GM19351 (cell line): Measurements from ENCODE around the gene RXRB.
"Not testable (repeated sequence)": the region's sequence is repeated elsewhere in the genome, so short reads cannot be mapped to it uniquely, and the experiment has no call there.

Experiments used
- ATAC-seq: cut with Tn5 transposase; IDR thresholded peaks from one replicate; pipeline ENCODE4 v1.9.1; 2021; ENCODE audit warnings: mild to moderate bottlenecking, moderate library complexity; ENCODE audit not compliant: unreplicated experiment

The RXRB gene

GRCh38 chr6:33164665-33165373 lies 35.6 kb downstream of the RXRB start:
- ATAC-seq = no peak

DNA sequence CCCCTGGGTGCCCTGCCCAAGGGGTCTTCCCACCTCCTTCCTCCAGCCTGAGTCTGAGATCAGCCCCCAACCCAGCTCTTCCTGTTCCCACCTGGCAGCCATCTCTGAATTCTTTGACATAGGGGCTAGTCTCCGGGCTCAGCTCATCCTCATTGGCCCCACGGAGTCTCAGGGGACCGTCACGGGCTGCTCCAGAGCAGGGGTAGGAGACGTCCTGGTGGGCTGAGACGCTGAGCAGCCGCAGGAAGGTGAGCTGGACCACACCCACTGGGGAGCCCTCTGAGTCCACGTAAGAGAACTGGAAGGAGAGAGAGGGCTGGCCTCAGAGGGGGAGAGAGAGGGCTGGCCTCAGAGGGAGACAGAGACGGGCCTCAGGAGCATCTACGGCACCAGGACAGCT lies 36.3 kb downstream of the RXRB start:
- ATAC-seq = no peak

DNA sequence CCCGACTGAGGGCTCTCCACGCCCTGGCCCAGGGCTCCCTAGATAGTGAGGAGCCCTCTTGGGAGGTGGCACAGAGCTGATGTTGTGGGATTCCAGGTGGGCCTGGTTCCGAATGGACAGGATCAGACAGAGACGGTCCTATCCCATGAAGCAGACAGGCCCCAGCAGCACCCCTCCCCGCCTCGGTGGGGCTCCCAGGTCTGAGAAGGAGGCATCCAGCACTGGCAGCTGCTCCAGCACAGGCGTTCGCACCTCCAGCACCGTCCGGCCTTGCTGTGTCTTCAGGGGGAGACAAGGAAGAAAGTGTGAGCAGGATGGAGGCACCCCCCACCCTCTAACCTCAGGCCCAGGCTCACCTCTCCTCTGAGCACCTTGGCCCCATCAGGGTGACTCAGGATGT lies 36.9 kb downstream of the RXRB start:
- no peak for ATAC-seq

DNA sequence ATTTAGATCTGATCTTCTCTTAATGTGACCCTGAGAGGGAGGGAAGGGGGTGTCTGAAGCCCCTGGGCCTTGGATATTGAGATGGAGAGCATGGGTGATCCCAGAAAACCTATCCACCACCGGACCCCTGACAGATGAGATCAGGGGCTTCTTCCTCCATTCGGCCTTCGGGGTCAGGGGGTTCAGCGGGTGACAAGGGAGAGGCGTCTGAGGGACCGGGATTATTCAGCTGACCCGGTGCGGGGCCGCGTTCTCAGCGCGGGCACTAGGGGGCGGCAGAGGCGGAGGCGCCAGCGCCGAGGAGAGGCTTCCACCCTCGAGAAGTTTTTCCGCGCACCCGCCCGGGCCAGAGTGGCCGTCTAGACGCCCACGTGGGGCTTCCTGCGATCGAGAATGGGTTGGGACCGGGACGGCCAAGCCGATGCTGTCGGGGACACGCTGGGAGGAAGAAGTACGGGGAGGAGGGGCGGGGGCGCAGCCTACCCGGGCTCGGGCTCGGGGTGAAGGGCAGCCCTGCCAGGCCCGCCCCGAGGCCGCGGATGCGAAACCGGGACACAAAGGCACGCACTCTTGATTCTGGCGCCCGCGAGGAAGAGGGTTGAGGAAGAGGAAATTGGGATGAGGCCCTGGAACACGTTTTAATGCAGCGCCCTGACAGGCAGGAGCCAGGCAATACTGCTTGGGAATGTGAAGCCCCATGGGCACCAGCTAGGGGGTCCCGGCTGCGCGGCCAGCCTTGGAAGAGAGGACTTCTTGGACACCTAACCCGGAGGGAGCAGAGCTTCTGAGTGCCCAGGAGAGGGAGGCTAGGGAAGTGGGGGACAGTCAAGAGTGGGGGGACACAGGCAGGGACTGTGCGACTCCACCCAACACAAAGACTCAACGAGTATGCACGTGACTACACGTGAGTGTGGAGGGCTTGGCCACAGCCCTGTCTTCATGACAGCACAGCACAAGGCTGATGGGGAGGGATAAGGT lies 38.8 kb downstream of the RXRB start:
- no peak for ATAC-seq

- no peak for ATAC-seq
Measured at GRCh38 chr6:33160728-33161344, 39.6 kb downstream of the RXRB start.

GRCh38 chr6:33160096-33160495 lies 40.4 kb downstream of the RXRB start:
- no peak for ATAC-seq

GRCh38 chr6:33156964-33157363 lies 43.5 kb downstream of the RXRB start:
- ATAC-seq = no peak

- ATAC-seq = no peak
Measured at GRCh38 chr6:33156561-33156960, 43.9 kb downstream of the RXRB start.

DNA sequence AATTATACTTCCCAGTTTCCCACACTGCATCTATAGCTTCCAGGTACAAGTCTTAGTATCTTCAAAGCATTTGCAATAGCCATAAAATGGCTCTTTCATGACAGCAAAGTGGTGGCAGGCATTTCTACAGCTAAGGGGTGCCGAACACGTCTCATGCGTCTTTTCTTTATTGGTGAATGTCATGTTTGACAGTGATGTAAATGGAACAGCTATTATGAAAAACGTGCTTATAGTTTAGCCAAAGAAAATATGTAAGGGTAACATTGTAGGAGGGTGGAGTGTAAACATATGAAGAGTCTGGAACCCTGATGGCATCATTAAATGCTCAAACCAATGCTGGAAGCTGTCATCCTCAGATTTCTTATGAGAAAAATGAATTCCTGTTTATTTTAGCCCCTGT lies 46.1 kb downstream of the RXRB start:
- no peak for ATAC-seq

DNA sequence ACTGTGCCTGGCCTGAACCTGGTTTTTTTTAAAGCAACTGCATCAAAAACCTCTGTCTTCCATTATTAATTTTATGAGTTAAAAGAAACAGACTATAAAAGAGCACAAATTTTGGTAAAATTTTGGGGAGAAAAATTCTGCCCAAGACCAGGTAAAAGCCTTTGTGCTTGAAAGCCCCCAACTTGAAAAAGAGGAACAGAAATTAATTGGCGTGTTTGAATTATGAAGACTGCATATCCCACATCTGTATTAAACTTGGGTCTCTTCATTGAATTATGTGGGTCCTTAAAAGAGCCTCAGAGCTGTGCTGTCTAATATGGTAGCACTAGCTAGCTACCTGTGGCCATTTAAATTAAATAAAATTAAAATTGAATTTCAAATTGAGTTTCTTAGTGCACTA lies 49.4 kb downstream of the RXRB start:
- no peak for ATAC-seq

GRCh38 chr6:33150560-33150959 lies 49.9 kb downstream of the RXRB start:
- not testable (repeated sequence) for ATAC-seq

DNA sequence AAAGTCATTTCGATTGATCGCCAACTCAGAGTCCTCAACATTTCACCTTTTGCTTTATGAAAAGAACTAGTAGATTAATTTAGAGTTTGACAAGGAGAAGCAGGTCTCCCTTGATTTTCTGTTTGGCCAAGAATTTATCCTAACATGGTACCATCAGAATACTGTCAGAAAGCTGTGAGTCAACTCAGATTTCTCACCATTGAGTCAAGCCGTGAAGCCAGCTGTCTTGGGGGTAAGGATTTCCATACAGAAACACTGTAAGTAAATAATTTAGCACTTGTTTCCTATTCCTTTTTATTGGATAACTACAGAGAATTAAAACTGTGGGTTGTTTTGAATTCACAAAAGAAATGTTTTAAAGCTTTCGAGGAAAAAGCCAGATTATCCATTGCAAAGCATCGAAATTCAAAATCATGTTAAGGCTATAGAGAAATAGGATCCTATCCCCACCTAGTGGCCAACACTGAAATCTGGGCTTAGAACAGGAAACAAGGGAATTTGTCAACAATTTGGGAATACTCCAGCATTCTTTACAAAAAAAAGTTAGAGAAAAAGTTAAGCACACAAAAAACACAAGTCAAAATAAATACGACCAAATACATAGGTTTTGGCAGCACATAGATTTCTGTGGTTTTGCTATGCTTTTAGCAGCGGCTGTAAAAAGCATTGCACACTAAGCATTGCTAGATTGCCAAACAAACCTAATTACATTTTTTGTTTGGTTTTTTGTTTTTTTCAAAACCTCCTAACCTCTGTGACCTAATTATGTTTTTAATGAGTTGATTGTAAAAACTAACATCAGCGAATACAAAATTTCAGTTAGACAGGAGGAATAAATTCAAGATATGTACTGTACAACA lies 52.4 kb downstream of the RXRB start:
- no peak for ATAC-seq

DNA sequence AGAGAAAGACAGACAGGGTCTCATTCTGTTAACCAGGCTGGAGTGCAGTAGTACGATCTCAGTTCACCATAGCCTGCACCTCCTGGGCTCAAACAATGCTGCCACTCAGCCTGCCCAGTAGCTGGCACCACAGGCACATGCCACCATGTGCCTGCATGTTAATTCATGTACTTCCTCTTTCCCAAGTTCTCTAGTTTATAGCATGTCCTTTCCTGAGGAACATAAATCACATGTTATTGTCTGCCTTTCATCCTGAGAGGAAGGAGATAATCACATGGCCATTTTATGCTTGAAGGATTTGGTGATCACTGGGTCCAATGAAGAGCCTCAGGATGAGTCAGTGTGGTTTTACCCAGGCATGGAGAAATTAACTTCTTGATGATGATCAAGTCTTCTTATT lies 56.1 kb downstream of the RXRB start:
- ATAC-seq = no peak
